D721Med (cell line): ENCODE results near the gene PLCB3.

Experiments
- DNase-seq: peaks from one replicate; pipeline ENCODE4 v3.0.0; 2011; ENCODE audit warnings: low spot score; ENCODE audit not compliant: insufficient read length
- FAIRE-seq: peaks from 2 replicates; lab custom pipeline; 2011; peaks lifted over from hg19 to GRCh38; lab: Jason Lieb, UNC
- CTCF ChIP-seq: IDR thresholded peaks from 2 replicates; pipeline ENCODE4 v1.5.1; 2012; ENCODE audit warnings: mild to moderate bottlenecking, control low read depth; ENCODE audit not compliant: insufficient read depth; ENCODE audit errors: missing control alignments

Gene PLCB3

GRCh38 chr11:64303109-64304031 lies 52.0 kb downstream of the PLCB3 start:
- TF ChIP-seq CTCF = no peak
- FAIRE-seq = no peak
- DNase-seq = no peak

- TF ChIP-seq CTCF = no peak
- FAIRE-seq = no peak
These were observed 52.6 kb downstream of the PLCB3 start for GRCh38 chr11:64304032-64304315.

GRCh38 chr11:64304316-64305072 lies 53.2 kb downstream of the PLCB3 start:
- FAIRE-seq (no peak), DNase-seq (peak; percentile 87)
- TF ChIP-seq CTCF = peak; percentile 88

More at GRCh38 chr11:64304032-64304315, 52.6 kb downstream of the PLCB3 start:
- DNase-seq = no peak

GRCh38 chr11:64305075-64305690 lies 53.9 kb downstream of the PLCB3 start, which contains the start of gene ESRRA:
ESRRA (plus strand) TSS chr11:64305524; CDS start chr11:64307180, 1,656 bp downstream.
- no peak for FAIRE-seq
- peak; percentile 90 for DNase-seq
- TF ChIP-seq CTCF = no peak

GRCh38 chr11:64305691-64306562 lies 54.6 kb downstream of the PLCB3 start:
- peak; percentile 34 for TF ChIP-seq CTCF
- FAIRE-seq = no peak

GRCh38 chr11:64306563-64306875 lies 55.2 kb downstream of the PLCB3 start:
- FAIRE-seq = no peak
- no peak for TF ChIP-seq CTCF
- DNase-seq = no peak

More at GRCh38 chr11:64305691-64306562, 54.6 kb downstream of the PLCB3 start:
- DNase-seq = no peak
